Neural cell (in vitro differentiated cells): Measurements from ENCODE around the gene NKD1. TPM values are rescaled to one million over a fixed set of nuclear protein-coding genes. Genes with fewer than 3 reads are reported as not detected.

Experiments
- H2AFZ ChIP-seq: fragments of 200-600, 300-800 bp; sonication (generic), shearing (Covaris generic); 2 replicates; pipeline ENCODE4 v1.6.0; 2014; ENCODE audit warnings: low read depth, mild to moderate bottlenecking, antibody characterized with exemption, low read length, moderate library complexity
- H3F3A ChIP-seq: fragments of 200-600 bp; shearing (Covaris generic); 2 replicates; pipeline ENCODE4 v1.6.1; 2016; ENCODE audit warnings: mild to moderate bottlenecking, moderate library complexity, mixed read lengths, antibody characterized with exemption, low read length; ENCODE audit not compliant: insufficient read depth, poor library complexity, severe bottlenecking
- H3K27ac ChIP-seq: fragments of 200-600, 300-800 bp; sonication (generic), shearing (Covaris generic); 2 replicates; pipeline ENCODE4 v1.5.1; 2014; ENCODE audit warnings: mild to moderate bottlenecking, low read length, moderate library complexity
- H3K27me3 ChIP-seq: fragments of 300-800, 200-600 bp; sonication (generic), shearing (Covaris generic); 2 replicates; pipeline ENCODE4 v1.6.0; 2014; ENCODE audit warnings: mild to moderate bottlenecking, low read depth, low read length, moderate library complexity; ENCODE audit not compliant: insufficient read depth
- H3K36me3 ChIP-seq: fragments of 300-800, 200-600 bp; sonication (generic), shearing (Covaris generic); 2 replicates; pipeline ENCODE4 v1.5.1; 2014; ENCODE audit warnings: mild to moderate bottlenecking, antibody characterized with exemption, low read length, moderate library complexity; ENCODE audit not compliant: insufficient read depth
- H3K4me2 ChIP-seq: fragments of 300-800, 200-600 bp; sonication (generic), shearing (Covaris generic); 2 replicates; pipeline ENCODE4 v1.6.0; 2014; ENCODE audit warnings: mild to moderate bottlenecking, low read length
- H3K4me3 ChIP-seq: fragments of 300-800, 200-600 bp; sonication (generic), shearing (Covaris generic); 2 replicates; pipeline ENCODE4 v1.5.1; 2014; ENCODE audit warnings: mild to moderate bottlenecking, low read length, moderate library complexity
- H3K79me2 ChIP-seq: fragments of 200-600 bp; shearing (Covaris generic); replicated peaks from 2 replicates; pipeline ENCODE4 v1.6.0; 2014; ENCODE audit warnings: mild to moderate bottlenecking, low read length, moderate library complexity; ENCODE audit not compliant: insufficient read depth
- H3K9ac ChIP-seq: fragments of 300-800, 200-600 bp; sonication (generic), shearing (Covaris generic); 2 replicates; pipeline ENCODE4 v1.6.1; 2016; ENCODE audit warnings: mild to moderate bottlenecking, low read length, mixed read lengths
- H3K9me2 ChIP-seq: fragments of 200-600 bp; shearing (Covaris generic); 2 replicates; pipeline ENCODE4 v1.6.1; 2016; ENCODE audit warnings: mild to moderate bottlenecking, low read length, mixed read lengths; ENCODE audit not compliant: insufficient read depth
- H3K9me3 ChIP-seq: fragments of 200-600, 300-800 bp; sonication (generic), shearing (Covaris generic); 2 replicates; pipeline ENCODE4 v1.6.1; 2016; ENCODE audit warnings: mild to moderate bottlenecking, mixed run types, low read length, moderate library complexity, mixed read lengths
- H4K20me1 ChIP-seq: fragments of 200-600 bp; shearing (Covaris generic); 2 replicates; pipeline ENCODE4 v1.6.1; 2016; ENCODE audit warnings: mild to moderate bottlenecking, mixed run types; ENCODE audit not compliant: insufficient read depth
- CTCF ChIP-seq: fragments of 450-650 bp; IDR thresholded peaks from 2 replicates; pipeline ENCODE4 v1.5.1; 2014; ENCODE audit warnings: antibody characterized with exemption, mild to moderate bottlenecking, moderate library complexity; ENCODE audit not compliant: poor library complexity, severe bottlenecking
- EP300 ChIP-seq: fragments of 450-650 bp; conservative IDR thresholded peaks from 2 replicates; pipeline ENCODE4 v1.6.1; 2014; ENCODE audit warnings: antibody characterized with exemption, mild to moderate bottlenecking, moderate library complexity; ENCODE audit not compliant: poor library complexity, severe bottlenecking
- EZH2 ChIP-seq: fragments of 200-600, 300-800 bp; shearing (Covaris generic), sonication (generic); IDR thresholded peaks from 2 replicates; pipeline ENCODE4 v1.6.1; 2014; ENCODE audit warnings: antibody characterized with exemption, low read length, borderline replicate concordance, mild to moderate bottlenecking; ENCODE audit not compliant: insufficient read depth, poor library complexity, severe bottlenecking
- MXI1 ChIP-seq: fragments of 450-650 bp; conservative IDR thresholded peaks from 2 replicates; pipeline ENCODE4 v1.6.1; 2014; ENCODE audit warnings: antibody characterized with exemption, mild to moderate bottlenecking; ENCODE audit not compliant: poor library complexity, severe bottlenecking
- POLR2AphosphoS5 ChIP-seq: IDR thresholded peaks from 2 replicates; pipeline ENCODE4 v1.6.1; 2012
- RAD21 ChIP-seq: fragments of 450-650 bp; conservative IDR thresholded peaks from 2 replicates; pipeline ENCODE4 v1.6.1; 2014; ENCODE audit warnings: antibody characterized with exemption, mild to moderate bottlenecking, moderate library complexity
- REST ChIP-seq: IDR thresholded peaks from 2 replicates; pipeline ENCODE4 v1.6.1; 2012; ENCODE audit warnings: borderline replicate concordance
- SMC3 ChIP-seq: fragments of 450-650 bp; conservative IDR thresholded peaks from 2 replicates; pipeline ENCODE4 v1.6.1; 2014; ENCODE audit warnings: antibody characterized with exemption, mild to moderate bottlenecking, moderate library complexity; ENCODE audit not compliant: poor library complexity
- TAF1 ChIP-seq: IDR thresholded peaks from 2 replicates; pipeline ENCODE4 v1.6.1; 2012; ENCODE audit warnings: low read depth
- polyA plus RNA-seq: library from polyadenylated mRNA; depleted of rRNA; stranded (reverse); fragments of >200 nt; gene quantifications from 2 replicates; pipeline ENCODE4 v1.2.3, GENCODE V29; 2014

The NKD1 gene
- polyA plus RNA-seq, 1 donor from 2014 or later, result 1.1 TPM

GRCh38 chr16:50562657-50563056 lies 14.5 kb downstream of the NKD1 start:
- TF ChIP-seq REST (no peak), MXI1 (no peak), EZH2 (no peak), POLR2AphosphoS5 (no peak), SMC3 (no peak), RAD21 (no peak), EP300 (no peak), CTCF (no peak), TAF1 (no peak)
- H4K20me1 ChIP-seq, result no peaks in the 10 kb centered on the region

GRCh38 chr16:50563989-50564388 lies 15.8 kb downstream of the NKD1 start:
- Histone ChIP-seq H3K9me2 (no peaks in the 10 kb centered on the region), H3K36me3 (no peaks in the 10 kb centered on the region), H3K79me2 (no peaks in the 10 kb centered on the region), H4K20me1 (no peaks in the 10 kb centered on the region), H3K4me3 (no peak overlapping the region), H3F3A (no peaks in the 10 kb centered on the region), H3K9me3 (no peaks in the 10 kb centered on the region), H3K9ac (no peak overlapping the region), H3K27ac (no peak overlapping the region), H3K27me3 (no peaks in the 10 kb centered on the region), H2AFZ (no peak overlapping the region), H3K4me2 (no peak overlapping the region)
- TF ChIP-seq EZH2 (no peak), SMC3 (no peak), MXI1 (no peak), POLR2AphosphoS5 (no peak)

More at GRCh38 chr16:50562657-50563056, 14.5 kb downstream of the NKD1 start:
- H3K27me3 ChIP-seq, result no peaks in the 10 kb centered on the region
- H3K4me3 ChIP-seq, result no peak overlapping the region
- no peaks in the 10 kb centered on the region for H3K9me3 ChIP-seq
- no peaks in the 10 kb centered on the region for H3K9me2 ChIP-seq
- no peak overlapping the region for H2AFZ ChIP-seq
- H3K36me3 ChIP-seq, result no peaks in the 10 kb centered on the region
- no peaks in the 10 kb centered on the region for H3F3A ChIP-seq
- no peak overlapping the region for H3K4me2 ChIP-seq
- H3K9ac ChIP-seq, result no peak overlapping the region
- no peaks in the 10 kb centered on the region for H3K79me2 ChIP-seq
- no peak overlapping the region for H3K27ac ChIP-seq

- Histone ChIP-seq H3K27me3 (no peaks in the 10 kb centered on the region), H2AFZ (no peak overlapping the region), H3K79me2 (no peaks in the 10 kb centered on the region), H3K9me3 (no peaks in the 10 kb centered on the region), H3F3A (no peaks in the 10 kb centered on the region), H3K9me2 (no peaks in the 10 kb centered on the region), H3K9ac (no peak overlapping the region), H3K27ac (no peak overlapping the region), H3K36me3 (no peaks in the 10 kb centered on the region), H3K4me2 (no peak overlapping the region), H4K20me1 (no peaks in the 10 kb centered on the region), H3K4me3 (no peak overlapping the region)
- no peak for TF ChIP-seq MXI1
- TF ChIP-seq EZH2, result no peak
- no peak for TF ChIP-seq EP300
- TF ChIP-seq REST, result no peak
- no peak for TF ChIP-seq POLR2AphosphoS5
- TF ChIP-seq SMC3, result no peak
- TF ChIP-seq TAF1, result no peak
- no peak for TF ChIP-seq RAD21
- TF ChIP-seq CTCF, result no peak
Observed at GRCh38 chr16:50565428-50565827, 17.2 kb downstream of the NKD1 start.
